Right ventricle myocardium superior (tissue), 1 donor: Measurements from ENCODE around the gene FILIP1L. TPM values are rescaled to one million over a fixed set of nuclear protein-coding genes. Genes with fewer than 3 reads are reported as not detected.
"Not testable (repeated sequence)": the region's sequence is repeated elsewhere in the genome, so short reads cannot be mapped to it uniquely, and the experiment has no call there.

Source experiments
- ATAC-seq: fragments of 200-7000 bp; cut with Tn5 transposase; one replicate; pipeline ENCODE4 v1.9.1; 2020; ENCODE audit warnings: mild to moderate bottlenecking; ENCODE audit not compliant: poor library complexity
- DNase-seq: peaks from one replicate; pipeline ENCODE4 v3.0.0-alpha.2; 2020
- intact Hi-C: fragments of 100-400 bp; cut with DNase I; formaldehyde crosslinking; loops from one replicate; pipeline ENCODE4 v1.11.2; 2022
- total RNA-seq: library from RNA; stranded (reverse); fragmentation: NEBNext Ultra II Directional; extraction: Animal tissue kit (Norgen Biotek cat#: 25700); gene quantifications from one replicate; pipeline ENCODE4 v1.2.1, GENCODE V29; 2021
- donor health status: DM: no; HTN: yes; CAD: no; lungs with severe emphysema.

FILIP1L gene
- total RNA-seq, 1 donor from 2014 or later: 39.3 TPM

DNA sequence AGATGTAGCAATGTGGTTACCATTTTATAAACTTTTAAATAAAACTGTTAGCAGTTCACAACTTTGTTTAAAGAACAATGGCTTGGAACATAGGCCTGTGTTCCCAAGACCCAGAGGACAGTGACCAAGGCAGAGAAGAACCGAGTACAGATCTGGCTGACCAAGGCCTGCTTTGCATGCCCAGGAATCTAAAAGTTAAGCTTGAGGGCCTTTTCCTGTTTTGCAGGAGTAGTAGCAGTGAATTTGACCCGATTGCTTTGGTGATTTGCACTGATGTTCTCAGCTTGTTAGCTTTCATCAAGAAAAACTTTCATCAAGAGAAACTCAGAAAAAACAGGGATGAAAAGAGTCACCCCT lies 9.9 kb downstream of the FILIP1L start:
- no peak for DNase-seq
- intact Hi-C loops: no loop called here
- ATAC-seq: no peak

DNA sequence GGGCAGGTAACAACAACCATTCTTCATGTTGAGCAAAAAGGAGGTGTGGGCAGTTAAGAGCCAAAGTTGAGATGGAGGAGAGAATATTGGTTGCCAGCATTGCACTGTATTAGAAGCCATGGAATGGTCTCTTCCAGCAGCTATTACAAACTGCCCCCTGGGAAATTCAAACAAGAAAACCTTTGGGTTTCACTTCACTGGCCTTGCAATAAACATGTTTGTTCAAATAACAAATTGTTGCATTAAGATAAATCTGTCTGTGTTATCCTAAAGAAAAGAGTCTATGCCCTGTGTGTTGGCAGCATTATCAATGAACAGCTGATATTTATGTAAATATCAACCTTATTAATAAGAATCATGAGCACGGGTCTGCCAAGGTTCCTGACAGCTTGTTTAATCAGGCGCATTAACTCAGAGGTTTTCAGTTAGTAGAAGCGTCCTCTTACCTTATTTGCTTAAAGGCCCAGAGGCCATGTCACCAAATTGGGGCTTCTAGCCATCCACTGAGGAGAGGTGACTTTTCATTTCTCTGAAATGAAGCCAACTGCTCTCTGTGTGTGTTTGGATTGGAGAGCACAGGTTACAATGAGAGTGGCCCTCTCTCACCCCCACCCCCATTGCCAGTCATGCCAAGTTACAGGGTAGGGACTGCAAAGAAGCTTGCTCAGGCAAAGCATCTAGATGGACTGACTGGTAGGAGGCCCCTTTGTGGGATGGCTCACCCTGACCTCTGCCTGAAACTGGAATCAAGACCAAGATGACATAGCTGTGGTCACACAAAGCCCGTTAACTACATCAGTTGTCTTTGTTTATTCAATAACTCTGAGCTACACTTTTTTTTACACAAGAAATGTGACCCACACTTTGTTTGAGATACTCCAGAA lies 10.5 kb downstream of the FILIP1L start:
- ATAC-seq (no peak), DNase-seq (no peak)
- intact Hi-C loops: no loop called here

DNA sequence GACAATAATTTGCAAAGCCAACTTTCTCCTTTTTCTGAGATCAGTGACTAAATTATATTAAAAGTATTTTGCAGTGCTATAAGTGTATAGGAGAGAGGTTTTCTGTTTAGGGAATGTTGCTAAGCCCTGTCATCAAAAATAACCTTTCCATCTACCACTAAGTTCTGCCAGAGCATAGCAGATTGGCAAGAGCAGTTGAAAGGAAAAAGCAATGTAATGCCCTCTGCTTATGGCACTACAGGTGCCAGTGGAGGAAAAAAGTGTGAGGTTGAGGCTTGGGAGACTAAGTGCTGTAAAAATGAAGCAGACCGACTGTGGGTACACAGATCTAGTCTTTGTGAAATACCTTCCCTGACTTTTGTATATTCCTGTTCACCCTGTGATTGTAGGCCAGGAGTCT lies 11.5 kb downstream of the FILIP1L start:
- peak; percentile 54 for ATAC-seq
- intact Hi-C loops: no loop called here

DNA sequence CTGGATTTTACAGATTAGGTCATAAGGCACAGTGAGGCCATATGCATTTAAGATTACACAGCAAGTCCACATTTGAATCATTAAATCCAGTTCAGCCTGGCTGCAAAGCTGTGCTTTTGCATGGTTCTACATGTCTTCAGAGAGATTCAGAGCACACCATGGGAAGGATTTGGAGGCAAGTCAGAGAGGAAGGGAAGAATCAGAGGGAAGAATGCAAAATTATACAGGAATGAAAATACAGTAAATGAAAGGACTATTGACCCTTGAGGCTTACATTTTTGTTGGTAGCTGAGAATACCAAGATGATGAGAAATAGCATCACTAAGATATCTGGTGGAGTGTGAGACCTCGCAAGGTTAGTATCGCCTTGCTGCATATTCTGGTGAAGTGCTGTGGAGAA lies 13.9 kb downstream of the FILIP1L start:
- DNase-seq (no peak), ATAC-seq (no peak)
- intact Hi-C loops: no loop called here

More for the DNA sequence above, 11.5 kb downstream of the FILIP1L start:
- DNase-seq: no peak

DNA sequence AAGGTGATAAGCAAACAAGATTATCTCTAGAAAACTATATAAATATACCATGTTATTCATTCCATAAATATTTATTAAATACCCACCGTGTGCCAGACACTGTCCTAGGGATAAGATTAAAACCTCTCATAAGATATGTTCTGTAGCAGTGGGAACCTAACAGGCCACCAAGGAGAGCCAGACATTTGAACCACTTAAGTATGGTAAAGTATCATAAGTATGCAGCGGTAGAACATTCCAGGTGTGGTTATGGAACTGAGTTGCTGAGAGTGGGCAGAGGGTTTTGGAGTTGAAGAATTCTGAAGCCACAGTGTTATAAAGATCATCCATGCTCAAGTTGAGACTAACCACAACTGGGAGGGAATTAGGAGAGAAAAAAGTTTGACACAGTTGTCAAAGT lies 14.7 kb downstream of the FILIP1L start:
- DNase-seq (no peak), ATAC-seq (no peak)
- intact Hi-C loops: no loop called here

DNA sequence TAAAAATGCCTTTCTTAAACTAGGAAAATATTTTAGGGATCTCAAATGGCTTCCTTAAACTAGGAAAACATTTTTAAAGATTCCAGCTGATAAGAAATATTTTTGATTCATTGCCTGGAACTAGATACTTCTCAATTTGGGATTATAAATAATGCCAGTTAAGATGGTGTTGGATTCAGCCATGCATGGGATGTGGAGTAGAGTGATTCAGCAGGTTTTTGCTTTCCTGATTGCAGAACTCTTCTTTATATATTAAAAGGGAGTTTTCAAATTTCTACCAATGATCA lies 15.6 kb downstream of the FILIP1L start:
- intact Hi-C loops: no loop called here
- DNase-seq (no peak), ATAC-seq (no peak)

DNA sequence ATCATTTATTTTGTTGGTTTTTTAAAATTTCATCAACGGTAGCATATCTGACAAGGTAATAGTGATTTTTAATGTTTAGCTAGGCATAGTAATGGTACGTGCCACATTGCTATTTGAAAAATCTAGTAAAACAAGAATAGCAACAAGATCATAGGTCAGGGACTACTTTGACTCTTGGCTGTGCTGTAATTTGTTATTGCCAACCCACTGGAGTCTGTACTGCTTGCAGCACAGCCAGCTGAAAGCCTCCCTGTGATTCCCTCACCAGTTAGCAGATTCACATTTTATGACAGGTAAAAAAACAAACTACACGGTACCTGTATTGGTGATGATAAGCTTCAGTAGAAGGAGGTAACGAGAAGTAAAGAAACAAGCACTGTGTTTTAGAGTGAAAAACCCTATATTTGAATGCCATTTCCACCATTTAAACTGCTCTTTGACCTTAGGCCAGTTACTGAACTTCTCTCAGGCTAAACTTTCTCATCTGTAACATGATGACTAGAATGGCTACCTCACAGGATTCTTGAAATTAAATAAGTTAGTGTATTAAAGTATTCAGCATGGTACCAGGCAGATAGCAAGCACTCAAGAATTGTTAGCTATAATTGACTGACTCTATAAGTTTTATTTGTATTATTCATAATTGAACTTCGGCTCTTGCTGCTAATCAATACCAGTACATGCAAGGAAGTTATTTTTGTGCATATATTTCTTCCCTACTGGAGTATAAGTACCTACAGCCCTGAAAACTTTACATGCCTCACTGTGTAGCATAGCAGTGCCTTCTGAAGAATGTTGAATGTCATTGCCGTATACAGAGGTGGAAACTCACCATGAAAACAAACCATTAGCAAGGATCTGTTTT lies 16.1 kb downstream of the FILIP1L start:
- ATAC-seq (peak; percentile 93), DNase-seq (no peak)
- intact Hi-C loops: no loop called here

DNA sequence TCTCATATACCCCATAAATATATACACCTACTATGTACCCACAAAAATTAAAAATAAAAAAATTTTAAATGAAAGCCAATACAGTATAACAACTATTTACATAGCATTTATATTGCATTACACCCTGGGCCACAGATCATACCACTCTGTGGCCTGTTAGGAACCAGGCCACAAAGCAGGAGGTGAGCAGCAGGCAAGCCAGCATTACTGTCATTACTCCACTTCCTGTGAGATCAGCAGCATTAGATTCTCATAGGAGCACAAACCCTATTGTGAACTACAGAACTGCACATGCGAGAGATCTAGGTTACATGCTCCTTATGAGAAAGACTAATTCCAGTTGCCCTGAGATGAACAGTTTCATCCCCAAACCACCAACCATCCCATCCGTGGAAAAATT lies 17.4 kb downstream of the FILIP1L start:
- ATAC-seq (peak; percentile 16), DNase-seq (no peak)
- intact Hi-C loops: no loop called here

DNA sequence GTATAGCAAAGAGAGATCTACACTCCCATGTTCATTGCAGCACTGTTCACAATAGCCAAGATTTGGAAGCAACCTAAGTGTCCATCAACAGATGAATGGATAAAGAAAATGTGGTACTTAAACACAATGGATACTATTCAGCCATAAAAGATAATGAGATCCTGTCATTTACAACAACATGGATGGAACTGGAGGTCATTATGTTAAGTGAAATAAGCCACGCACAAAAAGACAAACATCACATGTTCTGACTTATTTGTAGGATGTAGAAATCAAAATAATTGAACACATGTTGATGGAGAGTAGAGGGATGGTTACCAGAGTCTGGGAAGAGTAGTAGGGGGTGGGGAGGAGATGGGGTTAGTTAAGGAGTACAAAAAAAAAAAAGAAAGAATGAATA lies 18.0 kb downstream of the FILIP1L start:
- intact Hi-C loops, DNase-seq, ATAC-seq: not testable (repeated sequence)

DNA sequence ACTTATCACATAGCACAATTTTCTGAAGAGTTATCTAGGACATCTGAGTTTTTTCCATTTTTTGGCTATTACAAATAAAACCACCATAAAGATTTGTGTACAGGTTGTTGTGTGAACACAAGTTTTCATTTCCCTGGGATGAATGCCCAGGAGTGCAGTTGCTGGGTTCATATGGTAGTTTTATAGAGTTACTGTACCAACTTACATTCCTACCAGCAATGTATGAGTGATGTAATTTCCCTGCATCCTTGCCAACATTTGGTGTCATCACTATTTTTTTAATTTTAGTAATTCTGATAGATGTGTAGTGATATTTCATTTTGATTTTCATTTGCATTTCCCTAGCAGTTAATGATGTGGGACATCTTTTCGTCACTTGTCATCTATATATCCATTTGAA lies 20.5 kb downstream of the FILIP1L start:
- intact Hi-C loops: no loop called here
- ATAC-seq (no peak), DNase-seq (no peak)

DNA sequence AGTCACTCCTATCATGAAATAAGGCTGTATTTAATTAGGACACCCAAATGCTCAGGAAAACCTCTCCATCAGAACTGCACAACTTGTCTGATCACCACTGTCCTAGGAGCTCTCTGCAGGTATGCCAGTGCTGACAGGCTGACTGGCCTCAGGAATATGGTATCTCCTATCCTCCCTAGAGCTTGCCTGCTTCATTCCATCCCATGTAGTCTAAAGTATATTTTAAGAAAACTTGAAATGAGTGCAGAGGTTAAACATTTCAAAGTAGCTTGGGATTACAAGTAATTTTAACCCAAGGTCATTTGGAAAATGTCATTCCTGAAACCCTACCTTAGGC lies 23.7 kb downstream of the FILIP1L start:
- intact Hi-C loops: no loop called here
- ATAC-seq (peak; percentile 18), DNase-seq (no peak)

DNA sequence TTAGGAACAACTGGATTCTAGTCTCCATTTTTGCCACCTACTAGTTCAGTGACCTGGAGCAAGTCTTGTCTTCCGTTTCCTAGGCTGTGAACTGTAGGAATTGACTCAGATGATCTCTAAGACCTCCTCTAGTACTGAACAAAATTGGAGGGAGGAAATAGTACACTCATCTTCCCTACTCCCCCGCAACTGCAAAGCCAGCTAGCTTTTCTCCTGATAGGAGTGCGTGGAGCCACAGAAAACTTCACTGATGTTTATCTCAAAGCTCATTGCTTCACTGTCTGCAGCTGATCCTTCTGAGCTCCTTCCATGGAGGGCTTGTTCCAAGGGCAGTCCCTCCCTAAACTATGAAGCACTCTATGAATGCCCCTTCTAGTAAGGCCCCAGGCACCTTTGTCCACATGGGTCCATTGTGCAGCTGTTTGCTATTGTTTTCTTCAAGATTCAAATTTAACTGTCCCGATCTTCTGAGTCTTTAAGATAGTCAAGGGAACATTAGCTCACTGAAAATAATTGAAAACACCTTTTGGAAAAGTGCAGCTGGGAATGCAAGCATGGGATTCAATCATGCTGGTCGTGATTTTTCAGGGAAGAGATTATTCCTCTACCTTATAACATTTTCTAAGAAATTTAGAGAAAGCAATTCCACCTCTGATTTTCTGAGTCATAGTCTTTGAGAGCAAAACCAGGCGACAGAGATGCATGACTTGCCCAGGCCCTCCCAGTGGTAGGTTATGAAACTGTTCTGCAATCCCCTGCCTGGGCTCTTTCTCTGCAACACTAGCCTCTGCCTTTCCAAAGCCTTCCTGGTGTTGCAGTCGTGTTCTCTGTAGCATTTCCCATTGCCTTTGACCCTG lies 24.3 kb downstream of the FILIP1L start:
- DNase-seq (no peak), ATAC-seq (peak; percentile 81)
- intact Hi-C loops: no loop called here

DNA sequence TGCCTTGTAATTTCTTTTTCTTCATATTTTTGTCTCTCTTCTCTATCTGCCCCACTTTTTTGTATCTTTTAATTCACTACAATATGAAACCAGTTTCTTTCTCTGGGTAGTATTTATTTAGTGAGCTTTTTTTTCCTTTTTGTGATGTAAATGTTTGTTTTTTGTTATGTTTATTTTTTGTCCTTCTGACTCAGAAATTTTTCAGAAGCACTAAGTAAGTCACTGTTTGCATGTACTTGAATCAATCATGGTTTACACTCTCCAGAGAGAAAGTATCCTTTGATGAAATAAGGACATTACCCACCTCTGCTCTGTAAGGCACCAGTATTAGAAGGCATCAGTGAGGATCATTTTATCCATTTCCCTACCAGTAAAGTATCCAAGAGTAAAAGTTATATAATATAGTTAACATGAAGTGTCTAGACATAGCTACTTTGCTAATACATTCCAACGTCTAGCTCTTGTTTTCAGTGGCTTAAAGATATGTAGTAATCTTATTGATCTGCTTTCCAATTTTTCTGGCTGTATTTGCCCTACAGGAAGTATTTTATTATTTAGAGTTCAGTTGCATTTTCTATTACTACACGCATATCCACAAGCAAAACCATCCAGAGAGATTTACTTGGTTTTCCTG lies 25.4 kb downstream of the FILIP1L start:
- no peak for ATAC-seq
- no peak for DNase-seq
- intact Hi-C loops: no loop called here

DNA sequence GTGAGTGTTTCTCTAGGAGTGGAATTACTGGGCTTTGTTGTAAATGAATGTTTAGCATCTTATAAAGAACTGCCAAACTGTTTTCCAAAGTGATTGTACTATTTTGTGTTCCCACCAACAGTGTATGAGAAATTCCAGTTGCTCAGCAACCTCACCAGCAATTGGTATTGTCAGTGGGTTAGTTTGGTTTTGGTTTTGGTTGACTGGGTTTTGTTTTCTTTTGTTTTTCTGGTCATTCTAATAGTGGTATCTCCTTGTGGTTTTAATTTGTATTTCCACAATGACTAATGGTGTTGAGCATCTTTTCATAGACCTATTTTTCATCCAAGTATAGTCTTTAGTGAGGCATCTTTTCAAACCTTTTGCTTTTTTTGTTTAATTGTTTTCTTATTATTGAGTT lies 27.1 kb downstream of the FILIP1L start:
- no peak for ATAC-seq
- DNase-seq: no peak
- intact Hi-C loops: no loop called here

DNA sequence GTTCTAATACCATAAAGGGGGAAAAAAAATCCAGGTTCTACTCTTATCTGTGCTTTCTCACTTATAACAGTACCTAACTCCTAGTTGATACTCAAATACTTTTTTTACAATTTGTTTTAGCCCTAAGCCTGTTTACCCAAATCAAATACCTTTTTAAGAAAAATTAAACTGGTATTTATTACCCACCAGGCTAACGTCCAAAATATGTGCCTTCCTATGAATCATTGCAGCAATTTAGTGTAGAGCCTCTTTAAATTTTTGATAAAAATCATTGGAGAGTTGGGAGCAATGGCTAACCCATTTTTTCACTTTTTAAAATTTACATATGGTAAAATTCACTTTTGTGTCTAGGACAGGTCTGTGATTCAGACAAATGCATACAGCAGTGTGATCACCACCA lies 27.9 kb downstream of the FILIP1L start:
- DNase-seq (no peak), ATAC-seq (no peak)
- intact Hi-C loops: no loop called here

DNA sequence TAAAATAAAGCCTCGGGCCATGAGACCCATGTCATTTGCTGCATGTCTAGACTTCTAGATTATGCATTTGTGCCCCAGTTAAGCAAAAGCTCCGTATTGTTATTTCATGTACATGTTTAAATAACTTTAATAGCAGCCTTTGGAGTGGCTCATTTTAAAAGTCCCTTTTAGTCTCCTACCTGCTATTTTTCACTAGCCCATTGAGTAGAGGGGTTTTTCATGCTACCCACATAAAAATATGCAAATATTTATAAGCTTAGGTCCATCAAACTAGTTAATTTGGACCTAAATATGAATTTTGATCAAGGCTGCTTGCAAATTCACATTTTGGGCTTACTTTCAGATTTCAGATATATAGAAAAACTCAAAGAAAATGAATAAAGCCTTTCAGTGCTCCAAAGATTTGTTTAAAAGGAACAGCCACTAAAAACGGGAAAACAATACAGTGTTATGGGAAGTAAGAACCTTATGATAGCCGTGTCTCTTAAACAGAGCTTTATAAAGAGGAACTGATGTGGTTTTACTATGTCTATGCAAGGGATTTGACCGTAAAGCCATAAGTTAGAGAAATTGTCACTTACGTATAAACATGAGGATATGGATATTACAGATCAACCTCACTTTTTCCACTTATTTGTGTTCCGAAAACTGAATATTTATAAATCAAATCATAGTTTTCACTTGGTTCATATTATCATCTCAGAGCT lies 30.0 kb downstream of the FILIP1L start:
- no peak for ATAC-seq
- DNase-seq: no peak
- intact Hi-C loops: no loop called here

DNA sequence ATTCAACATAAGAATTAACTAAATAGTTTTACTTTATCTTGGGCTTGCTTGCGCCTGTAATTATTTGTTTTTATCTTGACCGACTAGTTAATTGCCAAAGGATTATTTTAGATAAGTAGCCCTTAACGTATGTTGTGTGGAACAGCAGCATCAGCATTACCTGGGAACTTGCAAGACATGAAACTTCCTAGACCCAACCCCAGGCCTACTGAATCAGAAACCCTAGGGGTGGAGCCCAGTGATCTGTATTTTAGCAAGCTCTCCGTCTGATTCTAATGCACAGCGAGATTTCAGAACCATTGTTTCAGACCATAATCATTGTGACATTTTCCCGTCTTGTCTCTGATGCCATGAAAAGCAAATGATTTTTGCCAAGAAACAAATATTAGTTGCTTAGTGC lies 31.1 kb downstream of the FILIP1L start:
- no peak for DNase-seq
- no peak for ATAC-seq
- intact Hi-C loops: no loop called here

DNA sequence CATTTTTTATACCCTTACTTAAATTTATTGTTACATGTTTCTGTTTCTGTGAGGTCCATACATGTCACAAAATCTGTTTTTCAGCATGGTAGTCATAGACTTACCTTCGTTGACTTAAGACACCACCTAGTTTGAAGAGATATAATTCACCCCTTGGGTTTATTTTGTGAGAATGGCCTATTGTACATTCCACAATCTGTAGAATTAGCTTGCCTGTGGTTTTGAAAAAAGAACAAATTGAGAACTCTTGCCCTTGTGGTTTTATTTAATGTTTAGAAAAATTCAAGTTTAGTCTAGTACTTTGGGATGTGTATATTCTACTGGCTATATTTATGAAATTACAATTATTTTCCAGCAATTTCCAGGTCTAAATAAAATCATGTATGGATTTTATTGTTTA lies 31.6 kb downstream of the FILIP1L start:
- intact Hi-C loops: no loop called here
- no peak for DNase-seq

More for the DNA sequence above, 31.6 kb downstream of the FILIP1L start:
- ATAC-seq: no peak
